Right ventricle myocardium superior (tissue), 1 donor: Measurements from ENCODE around the gene SPPL2C. TPM values are rescaled to one million over a fixed set of nuclear protein-coding genes. Genes with fewer than 3 reads are reported as not detected.

ENCODE experiments used
- total RNA-seq: library from RNA; stranded (reverse); fragmentation: NEBNext Ultra II Directional; extraction: Animal tissue kit (Norgen Biotek cat#: 25700); gene quantifications from one replicate; pipeline ENCODE4 v1.2.1, GENCODE V29; 2021
- donor health status: DM: no; HTN: yes; CAD: no; lungs with severe emphysema.

The SPPL2C gene
- total RNA-seq, 1 donor from 2014 or later: not detected

Other genes starting within 250 kb of the SPPL2C start
- gene CRHR1, start 60.6 kb upstream of the SPPL2C start, total RNA-seq: not detected
- gene MAPT, start 49.7 kb downstream of the SPPL2C start, total RNA-seq: 37.7 TPM
- not detected for gene STH, start 154.4 kb downstream of the SPPL2C start, total RNA-seq